Breast epithelium (tissue), 3 donors: Measurements from ENCODE around the gene NPHP1.
"Not testable (repeated sequence)": the region's sequence is repeated elsewhere in the genome, so short reads cannot be mapped to it uniquely, and the experiment has no call there.

ENCODE experiments used
- CTCF ChIP-seq, 3 donors: fragments of 450-650 bp; IDR thresholded peaks; one replicate each; pipeline ENCODE4 v1.5.1; 2016 to 2017; ENCODE audit warnings: antibody characterized with exemption in 3 of 3, mild to moderate bottlenecking in 3 of 3, moderate library complexity in 3 of 3
- POLR2A ChIP-seq: fragments of 450-650 bp; IDR thresholded peaks from one replicate; pipeline ENCODE4 v1.6.1; 2016; ENCODE audit warnings: antibody characterized with exemption, mild to moderate bottlenecking, moderate library complexity
- POLR2AphosphoS5 ChIP-seq, 3 donors: sonication (generic); formaldehyde crosslinking; IDR thresholded peaks; one replicate each; pipeline ENCODE4 v1.6.1; 2017; ENCODE audit warnings: antibody characterized with exemption in 3 of 3

- TF ChIP-seq CTCF (IDR thresholded peaks at IDR 0.05); POLR2A; POLR2AphosphoS5 (IDR thresholded peaks at IDR 0.05): not testable (repeated sequence)
Measured at GRCh38 chr2:110108291-110108690, 96.5 kb downstream of the NPHP1 start.
